GM18502 (cell line): ENCODE measurements around the gene MCTP2.

Experiments used
- ATAC-seq: cut with Tn5 transposase; IDR thresholded peaks from one replicate; pipeline ENCODE4 v1.9.1; 2021; ENCODE audit warnings: mild to moderate bottlenecking; ENCODE audit not compliant: unreplicated experiment, poor library complexity

Gene MCTP2

GRCh38 chr15:94432279-94432678, 200.9 kb downstream of the MCTP2 start:
- ATAC-seq: no peak

- no peak for ATAC-seq
These were observed 207.8 kb downstream of the MCTP2 start for GRCh38 chr15:94439158-94439557.

- no peak for ATAC-seq
These were observed 210.4 kb downstream of the MCTP2 start for GRCh38 chr15:94441760-94442159.

- no peak for ATAC-seq
These were observed 211.1 kb downstream of the MCTP2 start for GRCh38 chr15:94442480-94442879.

- no peak for ATAC-seq
These were observed 211.8 kb downstream of the MCTP2 start for GRCh38 chr15:94443186-94443585.

- no peak for ATAC-seq
These were observed 214.3 kb downstream of the MCTP2 start for GRCh38 chr15:94445566-94446160.

- no peak for ATAC-seq
These were observed 215.1 kb downstream of the MCTP2 start for GRCh38 chr15:94446441-94446840.

GRCh38 chr15:94451466-94451865, 220.1 kb downstream of the MCTP2 start:
- ATAC-seq: no peak

- no peak for ATAC-seq
These were observed 222.0 kb downstream of the MCTP2 start for GRCh38 chr15:94453227-94453988.

- no peak for ATAC-seq
These were observed 223.9 kb downstream of the MCTP2 start for GRCh38 chr15:94455297-94455696.

GRCh38 chr15:94456226-94456625, 224.9 kb downstream of the MCTP2 start:
- no peak for ATAC-seq

GRCh38 chr15:94457661-94458060, 226.3 kb downstream of the MCTP2 start:
- no peak for ATAC-seq

GRCh38 chr15:94460624-94461023, 229.3 kb downstream of the MCTP2 start:
- ATAC-seq: no peak

- no peak for ATAC-seq
These were observed 235.7 kb downstream of the MCTP2 start for GRCh38 chr15:94467034-94467433.

GRCh38 chr15:94470492-94470891, 239.1 kb downstream of the MCTP2 start:
- no peak for ATAC-seq

- no peak for ATAC-seq
These were observed 245.3 kb downstream of the MCTP2 start for GRCh38 chr15:94476686-94477085.

- ATAC-seq: no peak
These were observed 246.7 kb downstream of the MCTP2 start for GRCh38 chr15:94477913-94478553.

GRCh38 chr15:94478763-94479162, 247.4 kb downstream of the MCTP2 start:
- ATAC-seq: no peak

- no peak for ATAC-seq
These were observed 249.0 kb downstream of the MCTP2 start for GRCh38 chr15:94480289-94480834.

- no peak for ATAC-seq
These were observed 253.9 kb downstream of the MCTP2 start for GRCh38 chr15:94485148-94485719.

- no peak for ATAC-seq
These were observed 256.3 kb downstream of the MCTP2 start for GRCh38 chr15:94487635-94488034.
